ENCODE data around the gene ITIH5.
"Not testable (repeated sequence)": the region's sequence is repeated elsewhere in the genome, so short reads cannot be mapped to it uniquely, and the experiment has no call there.

ITIH5 gene

DNA sequence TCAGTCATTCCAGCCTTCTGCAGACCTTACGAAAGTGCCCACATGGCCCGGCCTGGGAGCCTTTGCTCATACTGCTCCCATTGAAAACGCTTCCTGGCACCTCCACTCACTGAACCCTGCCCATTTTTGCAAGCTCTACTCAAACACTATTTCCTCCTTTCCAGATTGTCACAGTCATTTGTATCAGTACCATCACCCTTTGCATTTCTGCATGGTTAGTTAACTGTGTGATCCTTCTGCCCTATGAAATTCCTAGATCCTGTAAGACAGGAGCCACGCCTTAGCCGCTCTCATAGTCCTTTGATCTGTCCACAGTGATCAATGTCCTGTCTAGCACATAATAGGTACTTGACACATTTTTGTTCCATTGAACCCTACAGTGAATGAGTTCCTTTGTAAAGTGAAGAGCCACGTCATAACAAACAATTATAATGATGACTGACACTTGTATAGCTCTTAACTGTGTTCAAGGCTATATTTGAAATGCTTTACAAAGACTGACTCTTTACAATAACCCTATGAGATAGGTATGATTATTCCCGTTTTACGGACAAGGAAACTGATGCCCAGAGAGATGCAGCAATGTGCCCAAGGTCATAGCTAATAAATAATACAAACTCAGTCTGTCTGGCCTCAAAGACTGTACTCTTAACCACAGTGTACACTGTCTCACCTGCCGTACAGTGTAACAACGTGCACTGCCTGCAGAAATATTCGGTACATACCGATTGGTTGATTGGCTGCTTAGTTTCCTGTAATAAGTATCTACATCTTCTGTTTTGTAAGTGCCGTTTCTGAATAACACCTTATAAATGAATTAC, 19.8 kb upstream of the ITIH5 start:
- no peak for DNase-seq

DNA sequence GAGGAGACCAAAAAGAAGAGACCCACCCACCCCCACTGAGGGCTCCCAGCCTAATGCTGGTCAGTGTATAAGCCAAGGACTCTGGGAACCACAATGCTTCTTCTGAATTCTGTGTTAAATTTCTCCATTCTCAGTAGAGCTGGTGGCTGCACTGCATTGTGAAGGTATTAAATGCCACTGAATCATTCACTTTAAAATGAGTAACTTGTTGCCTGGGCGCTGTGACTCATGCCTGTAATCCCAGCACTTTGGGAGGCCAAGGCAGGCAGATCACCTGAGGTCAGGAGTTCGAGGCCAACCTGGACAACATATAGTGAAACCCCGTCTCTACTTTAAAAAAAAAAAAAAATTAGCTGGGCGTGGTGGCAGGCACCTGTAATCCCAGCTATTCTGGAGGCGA, 13.3 kb upstream of the ITIH5 start:
- DNase-seq: not testable (repeated sequence)

DNA sequence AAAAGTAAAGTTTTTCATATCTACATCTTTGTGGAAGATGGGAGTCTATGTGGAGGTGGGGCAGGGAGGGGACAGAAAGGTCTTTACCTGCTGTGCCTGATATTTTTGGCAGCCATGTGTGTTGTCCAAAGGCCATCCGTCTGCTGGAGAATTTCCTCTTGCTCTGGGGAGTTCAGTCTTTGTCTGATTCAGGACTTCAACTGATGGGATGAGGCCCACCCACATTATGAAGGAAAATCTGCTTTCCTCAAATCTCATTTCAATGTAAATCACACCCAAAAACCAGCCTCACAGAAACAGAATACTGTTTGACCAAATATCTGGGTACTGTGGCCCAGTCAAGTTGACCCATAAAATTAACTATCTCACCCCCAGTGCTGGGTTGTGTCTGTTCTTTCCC, 12.5 kb upstream of the ITIH5 start:
- no peak for DNase-seq

GRCh38 chr10:7672341-7673134, 5.8 kb upstream of the ITIH5 start:
- no peak for DNase-seq

DNA sequence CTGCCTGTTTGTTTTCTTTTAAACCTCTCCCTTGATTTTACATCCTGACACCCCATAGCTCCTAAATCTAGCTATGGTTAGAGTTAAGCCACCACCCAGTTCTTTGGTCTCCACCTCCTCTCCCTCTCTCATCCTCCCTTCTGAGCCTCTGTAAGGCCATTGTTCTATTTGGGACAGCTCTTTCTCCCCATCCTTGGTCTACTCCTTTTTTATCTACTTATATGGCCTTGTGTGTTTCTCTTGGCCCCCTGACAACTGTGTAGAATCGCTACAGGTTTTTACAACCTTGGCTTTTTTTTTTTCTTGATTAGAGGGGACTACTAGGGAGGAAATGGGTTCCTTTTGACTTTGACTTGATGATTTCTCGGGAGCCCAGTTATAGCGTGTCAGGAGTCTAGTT, 3.4 kb upstream of the ITIH5 start:
- no peak for DNase-seq

- DNase-seq: no peak
Observed at GRCh38 chr10:7667262-7668141, 736 bp upstream of the ITIH5 start.

DNA sequence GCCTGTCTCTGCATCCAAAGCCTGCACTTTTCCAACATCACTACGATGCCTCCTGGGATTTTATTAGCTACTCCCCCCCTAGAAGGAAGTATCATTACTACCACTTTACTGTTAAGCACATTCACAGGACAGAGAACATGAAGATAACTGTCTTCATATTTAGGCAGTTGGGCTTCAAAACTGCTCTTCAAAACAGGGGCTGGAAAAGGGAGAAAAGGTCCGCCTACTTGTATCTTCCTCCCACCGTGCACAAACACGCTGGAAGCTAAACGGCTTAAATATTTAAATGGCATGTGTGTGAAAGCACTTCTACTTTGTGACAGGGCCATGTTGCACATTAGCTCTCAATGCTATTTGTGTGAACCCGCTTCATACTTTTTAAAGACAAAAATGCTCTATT, 999 bp downstream of the ITIH5 start:
- DNase-seq: no peak

- DNase-seq: no peak
Observed at GRCh38 chr10:7664707-7665106, 2.1 kb downstream of the ITIH5 start.

GRCh38 chr10:7662522-7662921, 4.2 kb downstream of the ITIH5 start:
- DNase-seq: no peak

DNA sequence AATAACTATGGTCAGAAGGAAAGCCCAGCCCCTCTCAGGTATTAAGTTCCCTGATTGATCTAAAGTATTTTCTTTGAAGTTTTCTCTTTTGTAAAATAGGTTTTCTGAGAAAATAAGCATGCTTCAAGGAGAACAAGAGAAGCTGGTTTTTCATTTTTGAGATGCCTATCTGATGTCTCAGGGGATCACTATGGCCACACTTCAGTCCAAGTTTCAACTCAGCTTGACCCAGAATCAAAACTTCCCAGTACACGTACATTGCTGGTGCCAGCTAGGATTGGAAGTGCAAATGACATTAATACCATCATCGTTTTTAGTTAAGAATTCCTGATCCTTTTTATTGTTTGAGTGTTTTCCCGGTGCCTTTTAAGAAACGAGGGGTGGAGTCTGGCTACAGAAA, 7.2 kb downstream of the ITIH5 start:
- DNase-seq: no peak

GRCh38 chr10:7657552-7657951, 9.2 kb downstream of the ITIH5 start:
- no peak for DNase-seq

GRCh38 chr10:7657079-7657478, 9.7 kb downstream of the ITIH5 start:
- not testable (repeated sequence) for DNase-seq

DNA sequence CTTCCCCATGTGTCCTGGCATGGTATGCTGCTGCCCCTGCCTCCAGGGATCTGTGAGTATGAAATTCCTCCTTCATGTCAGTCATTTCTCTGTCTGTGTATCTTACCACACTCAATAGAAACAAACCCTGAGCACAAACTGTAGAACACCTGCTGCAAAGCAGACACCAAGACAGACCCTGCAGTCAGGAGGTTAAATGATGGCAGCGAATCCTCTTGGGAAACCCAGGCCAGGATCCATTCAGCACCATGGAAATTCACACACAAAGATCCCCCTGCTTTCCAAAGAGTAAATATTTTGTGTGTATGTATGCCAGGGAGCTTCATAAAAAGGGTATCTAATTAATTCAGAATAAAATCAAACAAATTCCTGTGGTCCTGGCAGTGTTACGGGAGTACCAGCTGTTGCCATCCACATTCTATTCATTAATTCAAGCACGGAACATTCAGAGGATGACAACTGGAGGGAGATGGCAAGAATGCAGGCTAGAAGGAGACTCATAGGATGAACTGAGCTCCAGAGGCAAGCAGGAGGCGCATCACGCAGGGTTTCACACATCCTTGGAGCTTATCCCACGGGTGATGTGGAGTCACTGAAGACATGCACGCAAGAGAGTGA, 14.8 kb downstream of the ITIH5 start:
- DNase-seq: no peak

- no peak for DNase-seq
Observed at GRCh38 chr10:7649673-7650300, 17.0 kb downstream of the ITIH5 start.

- peak in 1 of 2 experiments; percentile 34 for DNase-seq
Observed at GRCh38 chr10:7647062-7647664, 19.6 kb downstream of the ITIH5 start.

DNA sequence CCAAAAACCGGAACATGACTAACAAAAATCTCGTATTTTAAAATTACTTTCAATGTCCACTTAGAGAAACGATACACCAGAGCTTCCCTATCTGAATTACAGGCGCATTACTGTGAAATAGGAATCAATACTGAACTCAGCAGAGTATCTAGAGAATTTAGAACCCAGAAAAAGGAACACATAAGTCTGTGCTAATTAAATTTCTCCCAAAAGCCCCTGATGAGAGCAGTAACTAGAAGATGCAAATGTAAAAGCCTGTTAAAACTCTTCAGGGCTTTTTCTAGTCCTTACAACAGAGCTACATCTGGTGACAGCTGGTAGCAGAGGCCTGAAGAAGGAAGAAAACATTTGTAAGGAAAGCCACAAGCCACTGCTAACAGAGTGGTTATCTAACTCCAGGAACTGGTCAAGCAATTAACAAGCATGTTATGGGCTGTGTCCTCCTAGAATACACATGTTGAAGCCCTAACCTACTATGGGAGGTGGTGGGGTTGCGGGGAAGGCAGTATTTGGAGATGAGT, 24.2 kb downstream of the ITIH5 start:
- no peak for DNase-seq

DNA sequence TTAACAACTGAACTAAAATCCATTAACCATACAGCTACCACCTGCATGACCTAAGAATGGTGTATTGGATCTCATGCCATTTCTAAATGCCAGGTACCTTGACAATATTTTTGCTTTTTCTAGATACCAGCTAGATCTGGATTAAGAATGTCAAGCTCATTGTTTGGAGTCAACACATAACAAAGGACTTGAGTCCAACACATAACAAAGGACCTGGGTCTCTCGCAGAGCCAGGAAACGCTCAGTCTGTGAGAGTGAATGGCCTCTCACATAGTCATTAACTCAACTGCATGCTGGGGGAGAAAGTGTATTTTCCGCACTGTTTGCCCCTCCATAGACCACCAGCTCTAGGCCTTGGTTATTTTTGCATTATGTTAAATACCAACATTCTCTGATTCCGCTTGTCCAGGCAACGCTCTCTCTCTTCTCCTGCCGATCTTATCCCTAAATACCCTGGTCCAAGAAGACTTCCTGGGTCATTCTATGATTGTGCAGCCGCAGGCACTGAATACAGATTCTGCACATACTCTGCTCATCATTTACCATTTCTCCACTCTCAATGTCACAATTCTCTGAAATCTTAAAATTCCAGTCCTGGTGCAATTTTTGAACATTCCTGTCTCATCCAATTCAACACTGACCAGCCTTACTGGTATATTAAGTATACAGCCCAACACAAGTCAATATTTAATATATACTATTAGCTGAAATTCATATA, 31.2 kb downstream of the ITIH5 start:
- no peak for DNase-seq

- no peak for DNase-seq
Observed at GRCh38 chr10:7634142-7634894, 32.4 kb downstream of the ITIH5 start.

DNA sequence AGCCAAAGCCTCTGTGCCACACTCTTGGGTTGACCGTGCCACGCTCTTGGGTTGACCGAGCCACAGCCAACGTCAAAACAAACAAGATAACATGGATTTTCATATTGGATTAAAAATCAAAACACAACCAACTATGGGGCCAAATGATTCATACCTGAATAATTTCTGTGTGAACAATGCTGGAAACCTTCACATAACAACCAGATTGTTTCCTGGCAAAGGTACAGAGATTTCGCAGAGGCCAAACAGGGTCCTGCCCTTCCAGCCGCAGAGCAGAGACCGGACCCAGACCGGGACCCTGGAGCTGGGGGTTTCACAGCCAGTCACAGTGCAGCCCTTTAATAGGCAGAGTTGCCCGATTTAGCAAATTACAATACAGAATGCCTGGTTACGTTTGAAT, 40.5 kb downstream of the ITIH5 start:
- DNase-seq: no peak

- no peak for DNase-seq
Observed at GRCh38 chr10:7625836-7626235, 40.9 kb downstream of the ITIH5 start.
